HG03520 (cell line): ENCODE measurements around the gene CFAP69.
A peak's percentile ranks its signal among the peaks of the same experiment; 100 is the strongest.

ENCODE experiments used
- ATAC-seq: cut with Tn5 transposase; IDR thresholded peaks from one replicate; pipeline ENCODE4 v1.9.1; 2021; ENCODE audit warnings: mild to moderate bottlenecking, moderate library complexity; ENCODE audit not compliant: unreplicated experiment

The CFAP69 gene

DNA sequence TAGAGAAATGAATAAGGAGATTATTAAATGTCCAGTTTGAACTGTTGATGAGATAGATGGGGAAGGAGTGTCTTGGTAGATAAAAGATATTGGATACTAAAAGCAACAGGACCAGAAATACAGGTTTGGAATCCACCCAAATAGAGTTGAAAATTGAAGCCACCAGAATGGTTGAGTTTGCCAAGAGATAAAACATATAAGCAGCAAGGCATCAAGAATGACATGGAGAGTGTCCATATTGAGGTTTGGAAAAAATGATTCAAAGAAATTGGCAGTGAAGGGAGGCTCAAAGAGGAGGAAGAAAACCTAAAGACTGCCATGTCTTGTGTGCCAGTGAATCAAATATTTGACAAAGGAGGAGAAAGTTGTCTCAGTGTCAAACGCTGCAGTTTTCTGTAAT, 24.2 kb downstream of the CFAP69 start:
- no peak for ATAC-seq

DNA sequence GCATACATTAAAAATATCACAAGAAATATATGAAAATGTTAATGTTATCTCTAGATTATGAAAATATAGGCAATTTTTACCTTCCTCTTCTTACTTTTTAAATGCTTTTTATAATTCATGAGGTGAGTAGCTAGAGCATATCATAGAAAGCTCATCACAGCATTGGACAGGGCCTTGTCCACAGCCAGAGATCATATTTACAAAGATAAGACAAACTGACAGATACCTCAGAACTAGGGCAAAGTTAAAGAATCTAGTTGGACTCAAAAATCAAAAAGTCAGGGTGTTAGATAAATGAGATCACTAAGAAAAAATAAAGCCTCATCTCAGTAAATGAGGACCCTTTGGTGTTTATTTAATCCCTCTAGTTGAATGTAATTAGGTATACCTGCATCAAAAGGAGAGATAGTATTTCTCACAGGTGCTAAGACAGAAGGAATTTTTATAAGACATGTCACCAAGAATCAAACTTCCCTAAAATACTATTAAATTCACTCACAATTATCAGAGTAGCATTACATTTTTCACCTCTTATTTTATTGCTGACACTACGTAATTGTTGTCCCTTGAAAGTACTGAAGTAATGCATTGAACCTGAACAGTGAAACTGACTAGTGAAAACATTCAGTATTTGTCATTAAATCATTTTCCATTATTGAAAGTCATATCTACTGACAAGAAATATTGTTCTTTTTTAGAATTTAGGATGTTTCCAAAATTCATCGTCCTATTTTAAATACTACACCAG, 25.6 kb downstream of the CFAP69 start:
- ATAC-seq = no peak

DNA sequence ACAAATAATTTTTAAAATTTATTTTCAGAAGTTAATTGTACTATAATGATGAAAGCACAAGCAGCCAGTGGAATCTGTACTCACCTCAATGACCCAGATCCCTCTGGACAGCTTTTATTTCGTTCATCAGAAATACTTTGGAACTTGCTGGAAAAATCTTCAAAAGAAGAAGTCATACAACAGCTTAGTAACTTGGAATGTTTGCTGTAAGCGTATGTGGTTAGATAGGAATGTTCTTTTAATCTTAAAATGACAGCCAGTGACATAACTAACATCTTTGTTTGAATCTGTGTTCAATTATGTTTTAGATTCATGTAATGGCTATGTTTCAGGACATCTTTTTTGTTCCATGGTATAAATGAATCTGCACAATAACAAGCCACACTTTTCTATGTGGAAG, 26.8 kb downstream of the CFAP69 start:
- ATAC-seq = no peak

DNA sequence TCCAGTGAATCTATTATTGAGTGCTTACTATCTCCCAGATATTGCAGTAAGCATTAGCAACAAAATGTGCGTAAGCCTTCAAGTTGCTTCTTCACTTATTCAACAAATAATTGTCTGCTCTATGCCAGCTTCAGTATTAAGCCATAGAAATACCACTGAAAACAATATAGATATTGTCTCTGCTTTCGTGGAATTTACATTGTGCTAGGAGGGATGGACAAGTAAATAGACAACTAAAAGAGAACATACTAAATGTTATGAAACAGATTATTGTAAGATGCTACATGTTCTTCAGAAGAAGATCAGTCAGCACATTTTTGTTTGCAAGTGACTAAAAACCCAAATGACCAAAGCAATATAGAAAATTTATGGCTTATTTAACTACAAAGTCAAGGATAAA, 27.3 kb downstream of the CFAP69 start:
- no peak for ATAC-seq

DNA sequence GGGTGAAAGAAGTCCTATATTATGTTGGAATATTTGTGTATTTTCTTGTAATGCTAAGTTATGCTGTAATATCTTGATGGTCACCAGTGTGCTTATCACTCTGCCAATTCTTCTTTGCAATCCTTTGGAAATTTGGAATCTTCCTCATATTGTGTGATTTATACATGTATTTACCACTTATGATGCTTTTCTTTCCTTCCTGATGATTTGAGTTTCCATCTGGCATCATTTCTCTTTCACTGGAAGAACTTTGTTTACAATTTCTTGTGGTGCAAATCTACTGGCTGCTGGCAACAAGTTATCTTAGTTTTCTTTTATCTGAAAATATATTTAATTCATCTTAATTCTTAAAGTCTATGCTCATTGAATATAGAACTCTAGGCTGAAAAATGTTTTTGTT, 29.2 kb downstream of the CFAP69 start:
- no peak for ATAC-seq

DNA sequence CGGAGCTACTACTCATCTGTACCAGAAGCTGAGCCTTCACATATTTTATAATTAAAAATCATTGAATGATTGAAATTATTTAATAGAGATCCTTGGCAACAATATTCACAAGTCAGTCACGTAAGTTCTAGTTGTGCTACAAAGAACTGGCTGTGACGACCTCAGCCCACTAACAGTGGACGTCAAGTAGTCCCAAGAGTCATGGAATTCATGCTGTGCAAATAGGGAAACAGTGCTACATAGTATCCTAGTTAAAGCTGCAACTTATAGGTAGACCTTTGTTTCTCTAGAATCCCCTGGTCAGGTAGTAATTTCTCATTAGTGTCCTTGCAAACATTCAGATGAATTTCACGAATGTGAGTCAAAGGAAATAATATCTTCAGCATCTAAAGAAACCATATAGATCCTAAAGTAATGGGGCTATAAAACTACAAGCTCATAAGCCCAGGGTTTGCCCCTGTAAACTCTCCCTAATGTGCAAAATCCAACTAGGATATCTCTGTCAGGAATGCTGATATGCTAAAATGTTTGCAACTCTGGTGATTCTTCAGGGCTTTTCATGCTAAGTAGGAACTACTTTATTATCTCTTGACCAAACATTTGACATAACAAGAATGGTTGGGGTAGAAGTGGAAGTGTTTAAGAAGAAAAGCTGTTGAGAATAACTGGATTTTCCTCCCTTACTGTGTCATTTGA, 31.2 kb downstream of the CFAP69 start:
- ATAC-seq = no peak

DNA sequence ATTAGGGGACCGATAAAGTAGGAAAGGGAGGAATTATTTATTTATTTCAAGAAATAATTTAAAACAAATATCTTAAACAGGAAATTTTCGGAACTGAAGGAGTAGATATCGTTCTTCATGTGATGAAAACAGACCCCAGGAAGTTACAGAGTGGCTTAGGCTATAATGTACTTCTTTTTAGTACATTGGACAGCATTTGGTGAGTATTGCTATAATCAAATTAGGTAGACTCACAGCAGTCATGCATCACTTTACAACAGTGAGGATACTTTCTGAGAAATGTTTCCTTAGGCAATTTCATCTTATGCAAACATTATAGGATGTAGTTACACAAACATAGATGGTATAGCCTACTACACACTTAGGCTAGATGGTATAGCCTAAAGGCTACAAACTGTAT, 43.2 kb downstream of the CFAP69 start:
- ATAC-seq = no peak

DNA sequence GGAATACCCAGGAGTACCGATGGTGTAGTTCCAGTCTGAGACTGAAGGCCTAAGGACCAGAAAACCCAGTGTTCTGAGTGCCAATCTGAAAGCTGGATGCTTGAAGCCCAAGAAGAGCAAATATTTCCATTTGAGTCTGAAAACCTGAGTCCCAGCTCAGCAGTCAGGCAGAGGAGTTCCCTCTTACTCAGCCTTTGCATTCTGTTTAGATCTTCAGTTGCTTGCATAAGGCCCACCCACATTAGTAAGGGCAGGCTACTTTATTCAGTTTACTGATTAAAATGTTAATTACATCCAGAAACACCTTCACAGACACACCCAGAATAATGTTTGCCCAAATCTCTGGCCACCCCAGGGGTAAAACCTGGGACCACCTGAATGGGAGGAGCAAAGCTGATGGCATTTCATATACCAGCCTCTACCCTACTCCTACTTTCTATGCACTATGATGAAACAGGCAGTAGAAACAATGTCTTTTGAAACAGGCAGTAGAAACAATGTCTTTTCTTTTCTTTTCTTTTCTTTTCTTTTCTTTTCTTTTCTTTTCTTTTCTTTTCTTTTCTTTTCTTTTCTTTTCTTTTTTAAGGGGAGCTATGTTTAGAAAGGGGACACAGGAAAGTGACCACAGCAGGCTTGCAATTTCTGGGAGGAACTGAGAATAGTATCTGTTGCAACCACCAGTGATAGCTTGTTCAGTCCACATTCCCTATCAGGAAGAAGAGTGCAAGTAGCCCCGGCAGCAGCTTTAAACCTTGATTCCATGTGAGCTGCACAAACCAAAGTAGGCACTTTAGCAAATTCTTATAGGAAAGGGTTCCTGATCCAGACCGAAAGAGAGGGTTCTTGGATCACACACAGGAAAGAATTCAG, 45.5 kb downstream of the CFAP69 start:
- no peak for ATAC-seq

DNA sequence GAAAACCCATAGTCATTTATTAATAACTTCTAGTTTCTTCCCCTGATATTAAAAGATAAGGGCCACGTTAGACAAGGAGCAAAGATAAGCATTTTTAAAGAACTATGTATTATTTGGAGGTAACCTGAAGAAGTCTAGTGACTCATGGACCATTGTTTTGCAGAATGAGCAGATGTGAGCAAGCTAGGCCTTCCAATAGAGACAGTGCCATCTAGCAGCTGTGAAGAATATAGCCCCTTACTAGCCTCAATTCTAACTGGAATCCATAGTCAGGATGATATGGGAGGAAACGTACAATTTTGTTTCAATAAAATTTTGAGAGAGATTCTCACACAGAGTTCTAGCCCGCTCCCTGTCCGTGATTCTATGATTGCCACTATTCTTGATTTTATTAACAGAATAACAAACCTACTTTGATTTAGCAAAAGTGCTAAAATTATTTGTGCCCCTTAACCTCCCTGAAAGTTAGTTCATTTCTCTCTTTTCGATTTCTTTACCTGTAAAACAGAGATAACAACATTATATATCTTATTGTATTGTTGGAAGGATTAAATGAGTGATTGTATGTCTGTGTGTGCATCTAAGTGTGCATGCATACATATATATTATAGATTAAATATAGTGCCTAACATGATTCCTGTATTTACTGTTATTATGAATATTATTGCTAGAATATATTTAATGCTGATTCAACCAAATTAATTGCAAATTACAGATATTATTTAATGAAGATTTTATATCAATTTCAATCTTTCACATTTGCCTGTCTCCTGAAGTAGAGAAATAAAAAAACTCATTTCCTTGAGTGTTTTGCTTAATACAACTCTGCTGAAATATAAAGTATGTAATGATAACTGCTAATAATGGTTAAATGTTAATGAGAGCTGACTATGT, 53.4 kb downstream of the CFAP69 start:
- peak; percentile 90 for ATAC-seq

DNA sequence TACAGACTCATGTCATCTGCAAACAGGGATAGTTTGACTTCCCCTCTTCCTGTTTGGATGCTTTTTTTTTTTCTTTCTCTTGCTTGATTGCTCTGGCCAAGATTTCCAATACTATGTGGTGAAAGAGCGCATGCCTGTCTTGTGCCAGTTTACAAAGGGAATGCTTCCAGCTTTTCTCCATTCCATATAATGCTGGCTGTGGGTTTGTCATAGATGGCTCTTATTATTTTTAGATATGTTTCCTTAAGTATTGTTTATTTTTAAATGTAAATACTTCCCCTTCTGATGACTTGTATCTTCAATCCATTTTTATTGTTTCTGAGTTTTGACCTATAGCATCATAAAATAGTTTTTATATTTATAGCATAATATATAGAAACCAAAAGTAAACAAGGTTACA, 58.3 kb downstream of the CFAP69 start:
- ATAC-seq = no peak

DNA sequence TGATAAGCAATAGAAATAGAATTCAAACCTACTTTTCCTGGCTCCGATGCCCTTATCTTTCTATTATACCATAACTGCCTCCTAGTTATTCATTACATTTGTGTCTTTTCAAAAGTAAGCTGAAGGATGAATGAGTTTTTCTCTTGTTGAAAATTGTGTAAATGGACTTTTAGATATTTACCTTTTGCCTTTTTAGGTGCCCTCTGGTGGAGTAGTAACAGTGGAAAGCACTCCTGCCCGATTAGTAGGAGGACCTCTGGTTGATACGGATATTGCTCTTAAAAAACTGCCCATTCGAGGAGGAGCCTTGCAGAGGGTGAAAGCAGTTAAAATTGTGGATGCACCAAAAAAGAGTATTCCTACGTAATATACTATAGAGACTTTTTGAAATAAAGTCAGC, 64.9 kb downstream of the CFAP69 start:
- no peak for ATAC-seq

DNA sequence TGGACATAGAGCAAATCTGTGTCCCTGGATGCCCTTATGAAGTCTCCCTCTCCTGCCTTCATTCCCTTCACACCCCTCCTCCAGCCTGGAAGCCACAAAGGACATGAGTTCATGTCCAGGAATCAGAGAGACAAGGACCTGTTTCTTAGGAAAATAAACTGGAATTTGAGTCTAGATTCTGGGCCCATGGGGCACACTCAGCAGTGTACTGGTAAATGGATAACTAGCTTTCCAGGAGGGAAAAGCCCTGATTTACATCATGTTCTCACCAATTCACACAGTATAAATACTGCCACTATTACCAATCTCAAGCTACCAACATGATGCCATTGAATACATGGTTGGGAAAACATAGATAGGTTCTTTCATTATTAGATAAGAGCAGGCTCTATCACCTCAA, 66.2 kb downstream of the CFAP69 start:
- ATAC-seq = no peak

DNA sequence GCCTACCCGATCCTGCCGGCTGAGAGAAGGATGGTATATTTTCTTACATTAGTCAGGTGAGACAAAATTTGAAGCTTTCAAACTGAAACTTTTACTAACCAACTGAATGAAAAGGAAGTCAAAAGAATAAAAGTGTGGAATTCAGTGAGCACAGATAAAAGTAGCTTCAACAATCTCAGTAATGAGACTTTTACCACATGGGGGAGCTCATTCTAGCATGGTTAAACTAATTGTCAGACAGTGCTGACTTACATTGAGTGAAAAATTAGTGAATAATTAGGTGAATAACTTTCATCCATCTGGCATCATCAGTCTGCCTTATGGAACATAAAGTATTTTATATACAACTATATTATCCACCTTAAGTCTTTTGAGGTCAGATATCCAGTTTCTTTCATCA, 67.8 kb downstream of the CFAP69 start:
- ATAC-seq = no peak

DNA sequence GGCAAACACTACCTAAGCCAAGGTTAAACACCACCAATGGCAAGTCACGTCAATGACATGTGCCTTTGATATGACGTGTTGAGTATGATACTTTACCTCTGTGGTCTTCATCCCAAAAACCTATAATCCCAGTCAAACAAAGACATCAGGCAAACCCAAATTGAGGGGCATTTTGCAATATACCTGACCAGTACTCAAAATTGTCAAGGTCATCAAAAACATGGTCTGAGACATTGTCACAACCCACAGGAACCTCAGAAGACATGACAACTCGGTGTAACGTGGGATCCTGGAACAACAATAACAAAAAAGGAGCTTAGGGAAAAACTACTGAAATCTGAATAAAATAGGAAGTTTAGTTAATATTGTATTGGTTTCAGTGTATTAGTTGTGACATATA, 68.9 kb downstream of the CFAP69 start:
- no peak for ATAC-seq

DNA sequence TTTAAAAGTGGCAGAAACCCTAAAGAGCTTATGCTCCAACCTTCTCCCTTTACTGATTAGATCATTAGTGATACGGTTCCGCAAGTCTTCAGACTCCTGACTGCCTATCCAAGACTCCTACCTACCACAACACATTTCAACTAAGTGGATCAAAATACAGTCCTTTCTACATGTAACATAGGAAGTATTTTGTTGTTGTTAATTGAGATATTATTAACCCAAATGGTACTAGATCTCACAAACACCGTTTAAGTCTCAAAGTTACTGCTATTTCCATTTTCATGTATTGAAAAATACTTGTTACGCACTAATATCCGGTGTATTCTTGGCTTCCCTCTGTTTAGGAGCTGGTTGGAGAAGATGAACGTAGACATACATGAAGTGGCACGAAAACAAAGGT, 75.0 kb downstream of the CFAP69 start:
- ATAC-seq = no peak

DNA sequence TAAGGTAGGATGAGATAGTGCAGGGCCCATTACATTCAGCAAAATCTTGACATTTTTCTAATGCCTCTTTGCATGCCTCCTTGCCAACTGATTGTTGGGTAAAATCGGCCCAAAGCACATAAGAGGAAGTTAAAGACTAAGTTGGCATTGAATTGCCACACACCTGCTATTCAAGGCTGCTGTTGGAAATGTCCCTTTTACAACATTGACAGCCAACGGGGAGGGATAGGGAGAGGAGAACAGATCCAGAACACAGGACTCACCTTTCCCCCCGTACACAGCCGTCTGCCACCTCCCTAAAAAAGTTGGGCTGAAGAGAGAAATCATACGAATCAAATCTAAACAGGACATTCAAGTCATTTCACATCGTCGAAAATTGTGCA, 75.4 kb downstream of the CFAP69 start:
- no peak for ATAC-seq

DNA sequence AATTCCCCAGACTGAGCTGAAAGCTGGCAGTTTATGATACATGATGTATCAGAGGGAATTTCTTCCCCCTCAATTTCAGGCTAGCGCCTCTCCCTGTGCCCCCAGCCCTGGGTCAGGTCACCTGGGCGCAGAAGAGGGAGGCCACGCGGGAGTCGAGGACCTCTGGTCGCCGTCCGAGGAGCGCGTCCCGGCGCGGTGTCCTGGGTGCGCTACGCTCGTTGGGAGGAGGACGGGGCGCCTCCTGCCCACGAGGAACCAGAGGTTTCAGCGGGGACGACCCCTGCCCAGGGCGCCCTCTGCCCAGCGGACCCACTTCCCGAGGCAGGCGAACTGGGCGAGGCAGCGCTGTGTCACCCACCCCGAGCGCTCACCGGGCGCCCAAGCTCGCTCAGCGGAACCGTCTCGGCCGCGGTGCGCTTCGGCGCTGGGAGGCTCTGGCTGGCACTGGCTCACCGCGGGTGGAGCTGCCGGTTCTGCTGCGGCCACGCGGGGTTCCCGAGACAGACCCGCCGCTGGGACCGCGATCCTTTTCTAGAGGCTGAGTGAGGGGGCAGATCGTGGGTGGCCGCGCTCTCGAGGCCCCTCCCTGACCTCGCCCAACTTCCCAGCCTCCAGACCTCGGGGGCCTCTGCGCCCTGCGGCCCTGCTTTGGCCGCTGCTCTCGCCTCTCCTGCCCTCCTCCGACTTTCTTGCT, 76.0 kb downstream of the CFAP69 start, which contains the start of gene FAM237B:
Gene FAM237B (minus strand): TSS at position 504 of the 694 bp plus-strand sequence. CDS start 1,556 bp downstream, outside the sequence.
- no peak for ATAC-seq

DNA sequence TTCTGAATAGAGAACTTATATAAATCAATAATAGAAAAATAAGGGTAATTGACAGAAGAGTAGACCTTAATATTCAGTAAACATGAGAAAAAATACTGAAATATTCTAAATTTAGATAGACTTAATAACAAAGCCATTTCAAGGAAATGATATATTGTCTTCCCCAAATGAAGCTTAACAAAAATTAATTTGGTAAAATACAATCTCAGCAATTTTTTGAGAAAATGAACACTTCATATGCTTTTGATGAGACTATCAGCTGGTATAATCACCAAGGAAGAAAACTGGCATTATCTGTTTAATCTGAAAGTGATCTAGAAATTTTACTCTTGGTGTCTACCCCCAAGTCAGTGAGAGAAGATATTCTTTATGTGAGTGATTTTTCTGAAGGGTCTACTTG, 77.9 kb downstream of the CFAP69 start:
- ATAC-seq = no peak

DNA sequence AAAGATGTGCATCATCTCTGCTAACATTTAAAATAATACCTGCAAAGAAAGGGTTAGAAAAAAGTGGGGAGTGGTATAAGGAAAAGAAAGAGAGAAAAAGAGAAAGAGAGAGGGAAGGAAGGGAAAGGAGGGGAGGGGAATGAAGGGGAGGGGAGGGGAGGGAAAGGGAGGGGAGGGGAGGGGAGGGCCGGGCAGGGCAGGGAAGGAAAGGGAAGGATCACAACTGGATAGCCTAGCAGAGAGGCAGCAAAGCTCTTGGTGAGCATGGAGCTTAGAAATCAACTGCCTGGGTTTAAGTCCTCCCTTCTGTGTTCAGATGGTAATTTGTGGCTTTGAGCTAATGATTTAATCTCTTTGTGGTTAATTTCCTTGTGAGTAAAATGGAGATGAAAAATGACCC, 81.5 kb downstream of the CFAP69 start:
- ATAC-seq = no peak

DNA sequence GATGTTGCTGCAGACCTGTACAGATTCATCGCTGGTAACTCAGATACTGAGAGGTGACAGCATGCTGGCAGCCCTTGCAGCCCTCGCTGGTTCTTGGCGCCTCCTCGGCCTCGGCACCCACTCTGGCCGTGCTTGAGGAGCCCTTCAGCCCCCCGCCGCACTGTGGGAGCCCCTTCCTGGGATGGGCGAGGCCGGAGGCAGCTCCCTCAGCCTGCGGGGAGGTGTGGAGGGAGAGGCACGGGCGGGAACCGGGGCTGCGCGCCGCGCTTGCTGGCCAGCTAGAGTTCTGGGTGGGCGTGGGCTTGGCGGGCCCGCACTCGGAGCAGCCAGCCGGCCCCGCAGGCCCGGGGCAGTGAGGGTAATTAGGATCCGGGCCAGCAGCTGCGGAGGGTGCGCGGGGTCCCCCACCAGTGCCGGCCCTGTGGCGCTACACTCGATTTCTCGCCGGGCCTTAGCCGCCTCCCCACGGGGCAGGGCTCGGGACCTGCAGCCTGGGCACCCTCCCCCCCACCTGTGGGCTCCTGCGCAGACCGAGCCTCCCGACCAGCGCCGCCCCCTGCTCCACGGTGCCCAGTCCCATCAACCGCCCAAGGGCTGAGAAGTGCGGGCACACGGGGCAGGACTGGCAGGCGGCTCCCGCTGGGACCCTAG, 89.3 kb downstream of the CFAP69 start:
- ATAC-seq = no peak
